Spinal cord (tissue), 10 donors: Measurements from ENCODE around the gene SHISAL1. TPM values are rescaled to one million over a fixed set of nuclear protein-coding genes. Genes with fewer than 3 reads are reported as not detected.

Experiments used
- DNase-seq, 6 donors: peaks; one replicate each; pipeline versions ENCODE4 v3.0.0 to v3.0.0-alpha.2; 2013 to 2015; ENCODE audit warnings: low spot score in 6 of 6, low read depth in 4 of 6
- H3K27ac ChIP-seq: one replicate; pipeline ENCODE4 v1.5.1; 2013; ENCODE audit warnings: low read depth, low read length, control low read depth
- H3K27me3 ChIP-seq: one replicate; pipeline ENCODE4 v1.6.1; 2013; ENCODE audit warnings: low read length; ENCODE audit not compliant: control insufficient read depth, insufficient read depth
- H3K36me3 ChIP-seq: one replicate; pipeline ENCODE4 v1.6.1; 2013; ENCODE audit warnings: low read length; ENCODE audit not compliant: control insufficient read depth, insufficient read depth
- H3K4me1 ChIP-seq: one replicate; pipeline ENCODE4 v1.6.1; 2013; ENCODE audit warnings: low read length; ENCODE audit not compliant: control insufficient read depth, insufficient read depth
- H3K4me3 ChIP-seq: one replicate; pipeline ENCODE4 v1.5.1; 2013; ENCODE audit warnings: low read depth, low read length, control low read depth
- H3K9me3 ChIP-seq: one replicate; pipeline ENCODE4 v1.6.1; 2013; ENCODE audit warnings: low read length; ENCODE audit not compliant: control insufficient read depth, insufficient read depth
- WGBS: methylation state at CpG from one replicate; pipeline ENCODE4 v1.1.5; 2013; ENCODE audit warnings: missing lambda C conversion rate; ENCODE audit not compliant: insufficient coverage; 5-methylcytosine and 5-hydroxymethylcytosine counted together
- polyA plus RNA-seq, 2 donors: library from polyadenylated mRNA; unstranded; fragments of 120-200 nt; gene quantifications; one replicate each; pipeline ENCODE4 v1.2.1, GENCODE V29; 2013; ENCODE audit not compliant: insufficient read length in 2 of 2
- total RNA-seq, 2 donors: library from RNA; depleted of rRNA in 1 of 2; stranded (reverse); fragments of 120-200 nt in 1 of 2; fragments of >200 nt in 1 of 2; gene quantifications; one replicate each; pipeline versions ENCODE4 v1.2.3 to v1.2.4, GENCODE V29; 2013 to 2014
- donor health status: healthy.

SHISAL1 gene
- total and polyA plus RNA-seq, 4 donors: 8.2 to 17.0 (median 13.7) TPM

DNA sequence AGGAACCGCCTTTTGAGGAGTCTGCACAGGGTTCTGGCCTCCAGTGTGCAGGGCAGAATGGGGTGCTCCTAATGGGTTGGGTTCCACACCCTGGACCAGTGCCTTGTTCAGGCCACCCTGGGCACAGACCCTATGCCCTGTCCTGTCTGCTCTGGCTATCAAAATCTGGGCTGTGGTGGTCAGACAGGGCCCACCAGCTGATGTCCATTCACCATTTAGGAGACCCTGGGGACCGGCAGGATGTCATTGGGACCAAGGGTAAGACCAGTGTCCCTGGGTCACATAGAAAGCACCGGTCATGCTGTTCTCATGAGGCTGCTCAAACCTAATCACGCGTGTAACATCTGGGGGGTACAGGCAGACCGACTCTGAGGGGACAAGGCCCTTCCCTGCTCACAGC lies 94.7 kb downstream of the SHISAL1 start:
- Histone ChIP-seq H3K4me1 (no peaks in the 10 kb centered on the region), H3K27me3 (no peaks in the 10 kb centered on the region), H3K27ac (no peak overlapping the region), H3K36me3 (no peaks in the 10 kb centered on the region), H3K9me3 (no peaks in the 10 kb centered on the region), H3K4me3 (no peak overlapping the region)
- WGBS: 89% methylated on average over 6 of the region's 6 CpGs
- no peak for DNase-seq

DNA sequence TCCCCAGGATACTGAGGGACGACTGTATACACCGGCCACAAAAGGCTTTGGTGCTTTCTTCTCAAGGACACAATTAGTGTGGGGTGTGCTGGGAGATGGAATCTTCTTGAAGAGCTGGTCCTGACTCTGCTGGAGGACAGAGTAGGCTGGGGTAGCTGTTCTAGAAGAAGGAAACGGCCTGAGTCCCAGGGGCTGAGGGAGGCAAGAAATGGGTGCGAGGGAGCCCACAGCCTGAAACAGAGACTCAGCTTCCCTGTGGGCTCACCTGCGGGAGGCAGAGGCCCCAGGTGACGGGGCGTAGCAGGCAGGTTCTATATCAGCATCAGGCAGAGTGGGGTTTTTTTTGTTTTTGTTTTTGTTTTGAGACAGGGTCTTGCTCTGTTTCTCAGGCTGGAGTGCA lies 95.4 kb downstream of the SHISAL1 start:
- no peak for DNase-seq
- Histone ChIP-seq H3K27ac (no peak overlapping the region), H3K4me3 (no peak overlapping the region), H3K9me3 (no peaks in the 10 kb centered on the region), H3K27me3 (no peaks in the 10 kb centered on the region), H3K4me1 (no peaks in the 10 kb centered on the region), H3K36me3 (no peaks in the 10 kb centered on the region)
- WGBS: 83% methylated on average over 7 of the region's 7 CpGs

DNA sequence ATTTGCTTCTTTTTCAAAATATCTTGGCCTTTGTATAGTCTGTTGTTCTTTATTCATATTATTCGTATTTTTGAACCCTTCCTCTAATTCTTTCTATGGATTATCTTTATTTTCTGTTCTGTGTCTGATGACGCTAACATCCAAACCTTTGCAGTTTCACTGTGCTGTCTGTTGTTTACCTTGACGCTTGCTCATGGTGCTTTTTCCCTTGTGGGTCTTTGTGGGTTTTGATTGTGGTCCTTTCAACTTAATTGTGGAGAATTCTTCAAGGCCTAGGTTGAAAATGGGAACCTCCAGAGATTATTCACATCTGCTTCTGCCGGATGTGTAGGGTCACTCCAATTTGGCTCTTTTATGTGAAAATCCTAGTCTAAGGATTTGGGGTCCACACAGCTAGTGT lies 97.5 kb downstream of the SHISAL1 start:
- no peak overlapping the region for H3K27ac ChIP-seq
- no peaks in the 10 kb centered on the region for H3K9me3 ChIP-seq
- no peaks in the 10 kb centered on the region for H3K4me1 ChIP-seq
- H3K4me3 ChIP-seq: no peak overlapping the region
- WGBS: 93% methylated on average over 2 of the region's 4 CpGs
- H3K36me3 ChIP-seq: no peaks in the 10 kb centered on the region
- no peak for DNase-seq
- H3K27me3 ChIP-seq: no peaks in the 10 kb centered on the region

- Histone ChIP-seq H3K27me3 (no peaks in the 10 kb centered on the region), H3K36me3 (no peaks in the 10 kb centered on the region), H3K4me1 (no peaks in the 10 kb centered on the region), H3K4me3 (no peak overlapping the region), H3K27ac (no peak overlapping the region), H3K9me3 (no peaks in the 10 kb centered on the region)
- WGBS: 87% methylated on average over 3 of the region's 6 CpGs
- DNase-seq: no peak
Measured at GRCh38 chr22:44214764-44215163, 98.0 kb downstream of the SHISAL1 start.

DNA sequence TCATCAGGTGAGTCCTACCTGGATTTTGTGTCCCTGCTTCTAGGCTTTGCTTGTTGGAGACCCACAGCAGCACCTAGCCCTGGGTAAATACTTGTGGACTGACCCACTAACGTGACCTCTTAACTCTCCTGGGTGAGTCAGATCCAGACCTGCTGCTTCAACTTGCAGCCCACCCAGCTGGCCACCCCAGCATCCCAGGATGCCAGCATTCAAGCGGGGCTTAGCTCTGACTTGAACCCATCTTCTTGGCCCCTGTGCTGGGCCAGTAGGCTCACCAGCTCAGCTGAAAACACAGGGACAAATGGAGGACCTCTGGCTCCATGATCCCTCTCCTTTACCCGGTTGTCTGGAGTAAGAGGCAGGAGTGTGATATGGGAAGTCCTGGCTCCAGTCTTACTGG lies 98.6 kb downstream of the SHISAL1 start:
- 90% methylated on average over 2 of the region's 3 CpGs for WGBS
- Histone ChIP-seq H3K36me3 (no peaks in the 10 kb centered on the region), H3K27ac (no peak overlapping the region), H3K9me3 (no peaks in the 10 kb centered on the region), H3K4me3 (no peak overlapping the region), H3K27me3 (no peaks in the 10 kb centered on the region), H3K4me1 (no peaks in the 10 kb centered on the region)
- no peak for DNase-seq

DNA sequence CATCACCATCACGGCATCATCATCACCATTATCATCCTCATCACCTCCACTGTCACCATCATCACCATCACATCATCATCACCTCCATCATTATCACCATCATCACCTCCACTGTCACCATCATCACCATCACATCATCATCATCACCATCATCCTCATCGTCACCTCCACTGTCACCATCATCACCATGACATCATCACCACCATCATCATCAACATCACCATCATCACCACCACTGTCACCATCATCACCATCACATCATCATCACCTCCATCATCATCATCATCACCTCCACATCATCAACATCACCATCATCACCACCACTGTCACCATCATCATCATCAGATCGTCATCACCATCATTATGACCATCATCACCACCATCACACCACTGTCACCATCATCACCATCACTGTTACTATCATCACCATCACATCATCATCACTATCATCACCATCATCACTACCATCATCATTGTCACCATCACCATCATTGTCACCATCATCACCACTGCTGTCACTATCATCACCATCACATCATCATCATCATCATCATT lies 99.2 kb downstream of the SHISAL1 start:
- Histone ChIP-seq H3K9me3 (no peaks in the 10 kb centered on the region), H3K4me3 (no peak overlapping the region), H3K27me3 (no peaks in the 10 kb centered on the region), H3K27ac (no peak overlapping the region), H3K36me3 (no peaks in the 10 kb centered on the region), H3K4me1 (no peaks in the 10 kb centered on the region)
- DNase-seq: no peak
- 74% methylated on average over 3 of the region's 3 CpGs for WGBS

GRCh38 chr22:44212936-44213335 lies 99.8 kb downstream of the SHISAL1 start:
- H3K9me3 ChIP-seq: no peaks in the 10 kb centered on the region
- no peak for DNase-seq

GRCh38 chr22:44211946-44212930 lies 100.5 kb downstream of the SHISAL1 start:
- Histone ChIP-seq H3K4me1 (no peaks in the 10 kb centered on the region), H3K36me3 (no peaks in the 10 kb centered on the region), H3K27ac (no peak overlapping the region), H3K9me3 (no peaks in the 10 kb centered on the region), H3K27me3 (no peaks in the 10 kb centered on the region), H3K4me3 (no peak overlapping the region)
- DNase-seq: peak in 1 of 6 donors; percentile 93
- 53% methylated on average over 7 of the region's 12 CpGs for WGBS

More at GRCh38 chr22:44212936-44213335, 99.8 kb downstream of the SHISAL1 start:
- Histone ChIP-seq H3K27me3 (no peaks in the 10 kb centered on the region), H3K4me3 (no peak overlapping the region), H3K36me3 (no peaks in the 10 kb centered on the region), H3K27ac (no peak overlapping the region), H3K4me1 (no peaks in the 10 kb centered on the region)
- no CpG with 5 or more reads among the region's 1 CpG for WGBS

DNA sequence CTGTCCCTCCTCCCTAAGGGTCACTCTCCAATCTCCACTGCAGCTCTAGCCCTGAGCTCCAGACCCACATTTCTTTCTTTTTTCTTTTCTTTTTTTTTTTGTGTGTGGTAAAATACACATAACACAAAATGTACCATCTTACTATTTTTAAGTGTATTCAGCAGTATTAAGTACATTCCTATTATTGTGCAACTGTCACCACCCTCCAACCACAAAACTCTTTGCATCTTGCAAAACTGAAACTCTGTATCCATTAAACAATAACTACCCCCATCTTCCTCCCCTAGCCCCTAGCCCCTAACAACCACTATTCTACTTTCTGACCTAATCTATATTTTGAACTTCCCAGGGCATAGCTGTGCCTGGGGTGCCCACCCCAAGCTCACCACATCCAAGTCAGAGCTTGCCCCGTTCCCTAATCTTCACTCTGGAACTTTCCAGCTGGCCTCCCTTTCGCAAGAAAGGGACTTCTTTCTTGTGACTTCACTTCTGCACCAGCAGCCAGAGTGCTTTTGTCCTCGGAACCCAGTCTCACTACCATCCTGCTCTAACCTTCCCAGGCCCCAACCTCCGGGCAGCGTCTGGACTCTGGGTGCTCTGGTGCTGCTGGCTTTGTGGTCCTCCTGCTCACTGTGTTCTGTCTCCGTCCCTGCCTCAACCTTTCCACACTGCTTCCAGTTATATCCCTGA lies 101.3 kb downstream of the SHISAL1 start:
- 84% methylated on average over 6 of the region's 6 CpGs for WGBS
- no peaks in the 10 kb centered on the region for H3K9me3 ChIP-seq
- no peaks in the 10 kb centered on the region for H3K4me1 ChIP-seq
- no peaks in the 10 kb centered on the region for H3K36me3 ChIP-seq
- H3K27me3 ChIP-seq: no peaks in the 10 kb centered on the region
- DNase-seq: no peak
- H3K27ac ChIP-seq: no peak overlapping the region
- H3K4me3 ChIP-seq: no peak overlapping the region
